Stimulated activated CD4-positive, alpha-beta T cell treated with anti-CD3 and anti-CD28 coated beads, Interleukin-2, amount 100 ng/mL, for 24 hours (primary cell): ENCODE results near the gene MARCHF9.

ENCODE experiments used
- DNase-seq, 2 donors: peaks; one replicate each; pipeline ENCODE4 v3.0.0-alpha.2; 2020

MARCHF9 gene

DNA sequence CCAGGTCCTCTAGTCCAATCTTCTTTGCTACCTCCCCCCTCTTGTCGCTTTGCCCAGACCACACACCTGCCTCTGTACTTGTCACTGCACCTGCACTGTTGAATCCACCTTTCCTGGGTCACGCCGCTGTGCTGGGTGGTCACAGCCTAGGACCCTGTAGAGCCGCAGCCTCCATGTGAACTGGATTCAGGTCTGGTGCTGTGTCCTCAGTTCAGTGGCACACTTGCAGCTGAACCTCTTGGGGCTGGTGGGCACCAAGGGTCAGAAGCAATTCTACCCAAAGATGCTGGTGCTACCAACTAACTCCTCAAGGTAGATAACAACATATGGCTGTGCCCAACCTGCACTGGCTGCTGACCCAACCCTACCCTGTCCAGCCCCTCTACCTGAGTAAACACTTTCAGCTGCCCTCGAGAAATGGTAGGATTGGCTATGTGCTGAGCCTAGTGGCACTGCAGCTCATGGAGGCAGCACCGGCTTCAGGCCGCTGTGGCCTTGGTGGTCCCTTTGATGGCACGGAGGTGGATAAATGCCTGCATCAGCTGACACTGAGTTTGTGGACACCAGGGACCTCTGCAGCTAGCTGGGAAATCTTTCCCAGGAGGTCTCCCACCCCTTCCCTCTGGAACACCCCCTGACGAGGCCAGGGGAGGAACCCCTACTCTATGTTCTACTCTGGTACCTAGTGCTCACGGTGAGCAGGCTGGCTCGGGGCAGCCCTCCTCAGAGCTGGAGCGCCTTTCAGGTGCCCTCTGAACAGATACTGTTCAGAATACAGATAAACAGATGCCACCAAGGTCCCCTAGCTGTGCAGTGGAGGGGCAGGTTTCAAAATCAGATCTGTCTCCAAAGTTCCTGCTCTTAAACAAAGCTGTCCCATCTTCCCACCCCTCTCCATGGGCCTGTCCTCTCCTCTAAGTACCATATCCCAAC, 30.6 kb upstream of the MARCHF9 start:
- no peak for DNase-seq

DNA sequence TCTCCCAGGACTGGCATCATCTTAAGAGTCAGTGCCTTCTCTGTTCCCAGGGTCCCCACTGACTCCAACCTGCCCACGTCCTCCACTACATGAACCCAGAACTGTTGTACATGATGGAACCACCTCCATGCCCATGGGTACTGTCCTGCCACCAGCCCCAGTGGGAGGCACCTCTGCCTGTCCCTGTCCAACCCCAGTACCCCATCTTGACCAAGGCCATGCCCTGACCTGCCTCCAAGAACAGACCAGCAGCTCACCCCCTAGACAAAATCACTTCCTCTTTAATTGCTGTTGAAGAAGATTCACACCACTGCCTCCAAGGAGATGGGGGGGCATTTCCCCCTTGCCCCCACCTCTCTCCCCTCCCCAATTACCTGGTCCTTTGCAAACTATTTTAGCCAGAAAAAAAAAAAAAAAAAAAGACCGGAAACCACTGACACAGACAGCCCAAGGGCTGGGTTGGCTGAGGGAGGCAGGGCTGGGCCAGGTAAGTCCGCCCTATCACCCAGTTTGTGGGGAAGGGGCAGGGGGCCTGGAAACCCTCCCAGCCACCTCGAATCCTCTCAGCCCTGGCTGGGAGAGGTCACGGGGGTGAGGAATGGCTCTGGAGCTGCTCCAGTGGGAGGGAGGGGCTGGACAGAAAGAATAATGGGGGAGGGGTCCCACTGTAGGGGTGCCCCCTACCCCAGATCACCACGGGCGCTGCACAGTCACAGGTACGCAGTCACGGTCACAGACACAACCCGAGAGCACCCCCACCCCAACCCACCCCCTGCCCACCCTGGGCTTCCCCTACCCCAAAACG, 29.8 kb upstream of the MARCHF9 start:
- DNase-seq = no peak

DNA sequence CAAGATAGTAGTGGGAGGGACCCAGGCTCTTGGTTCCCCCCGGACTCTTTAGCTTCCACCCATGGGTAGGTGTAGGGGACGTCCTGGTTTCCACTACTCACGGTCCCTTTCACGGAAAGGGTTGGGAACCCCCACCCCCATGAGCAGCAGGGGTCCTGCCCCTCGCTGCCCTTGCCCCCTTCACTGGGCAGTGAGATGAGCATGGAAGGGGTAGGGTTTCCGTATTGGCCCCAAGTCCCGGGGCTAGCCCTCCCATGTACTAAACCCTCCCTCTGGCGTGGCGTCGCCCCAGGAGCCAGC, 29.1 kb upstream of the MARCHF9 start:
- no peak for DNase-seq

DNA sequence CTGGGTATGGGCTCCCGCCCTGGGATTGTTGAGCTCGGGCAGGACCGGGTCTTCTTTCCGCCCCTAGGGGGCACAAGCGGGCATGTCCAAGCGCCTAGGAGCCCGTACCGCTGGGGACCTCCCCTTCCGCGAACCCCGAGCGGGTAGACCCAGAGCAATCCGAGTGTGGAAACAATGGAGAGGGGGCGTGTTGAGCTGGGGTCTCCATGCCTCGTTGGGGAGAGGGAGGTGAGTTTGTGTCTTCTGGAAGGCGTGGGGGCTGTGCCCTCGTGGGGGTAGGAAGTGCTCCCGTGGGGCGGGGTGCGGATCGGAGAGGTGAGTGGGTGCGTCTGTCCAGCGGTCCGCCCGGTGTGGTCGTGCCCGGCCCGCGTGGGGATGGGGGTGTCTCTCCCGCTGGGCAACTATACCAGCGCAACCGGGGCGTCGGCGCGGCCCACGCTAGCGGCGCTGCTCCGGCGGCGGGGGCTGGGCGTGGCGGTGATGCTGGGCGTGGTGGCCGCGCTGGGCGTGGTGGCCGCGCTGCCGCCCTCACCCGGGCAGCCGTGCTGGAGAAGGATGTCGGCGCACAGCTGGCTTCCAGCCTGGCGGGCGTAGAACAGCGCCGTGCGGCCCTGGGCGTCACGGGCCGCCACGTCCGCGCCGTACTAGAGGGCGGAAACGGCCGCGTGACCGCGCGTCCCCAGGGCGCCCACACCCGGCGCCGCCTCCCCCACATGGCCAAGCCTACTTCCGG, 28.6 kb upstream of the MARCHF9 start:
- DNase-seq = peak in 1 of 2 donors; percentile 36

DNA sequence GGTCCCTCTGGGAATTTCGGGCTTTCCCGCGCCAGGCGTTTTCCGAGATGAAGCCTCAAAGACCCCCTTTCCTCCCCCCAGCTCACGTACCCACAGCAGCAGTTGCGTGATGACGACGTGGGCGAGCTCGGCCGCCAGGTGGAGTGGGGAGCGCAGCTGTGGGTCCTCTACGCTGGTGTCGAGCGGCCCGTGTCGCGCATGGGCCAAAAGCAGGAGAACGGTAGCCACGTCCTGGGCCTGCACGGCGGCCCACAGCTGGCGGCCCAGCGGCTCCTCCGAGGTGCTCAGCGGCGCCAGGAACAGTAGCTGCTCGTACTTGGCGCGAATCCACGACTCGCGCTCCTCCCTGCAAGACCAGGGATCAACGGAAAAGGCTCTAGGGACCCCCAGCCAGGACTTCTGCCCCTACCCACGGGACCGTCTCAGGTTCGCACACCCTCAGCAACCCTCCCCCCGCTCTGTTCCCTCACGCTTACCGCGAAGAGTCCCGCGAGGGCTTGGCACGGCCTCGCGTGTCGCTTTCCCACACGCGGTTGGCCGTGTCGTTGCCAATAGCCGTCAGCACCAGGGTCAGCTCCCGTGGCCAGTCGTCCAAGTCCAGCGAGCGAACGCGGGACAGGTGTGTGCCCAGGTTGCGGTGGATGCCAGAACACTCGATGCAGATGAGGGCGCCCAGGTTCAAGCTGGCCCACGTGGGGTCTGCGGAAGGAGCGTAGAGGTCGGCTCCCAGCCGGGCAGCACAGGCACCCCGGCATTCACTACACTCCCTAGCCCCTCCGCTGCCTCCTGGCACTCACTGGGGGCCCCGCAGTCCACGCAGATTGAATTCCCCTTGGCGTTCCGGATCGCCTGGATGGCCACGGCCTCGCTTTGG, 27.8 kb upstream of the MARCHF9 start:
- DNase-seq = no peak

DNA sequence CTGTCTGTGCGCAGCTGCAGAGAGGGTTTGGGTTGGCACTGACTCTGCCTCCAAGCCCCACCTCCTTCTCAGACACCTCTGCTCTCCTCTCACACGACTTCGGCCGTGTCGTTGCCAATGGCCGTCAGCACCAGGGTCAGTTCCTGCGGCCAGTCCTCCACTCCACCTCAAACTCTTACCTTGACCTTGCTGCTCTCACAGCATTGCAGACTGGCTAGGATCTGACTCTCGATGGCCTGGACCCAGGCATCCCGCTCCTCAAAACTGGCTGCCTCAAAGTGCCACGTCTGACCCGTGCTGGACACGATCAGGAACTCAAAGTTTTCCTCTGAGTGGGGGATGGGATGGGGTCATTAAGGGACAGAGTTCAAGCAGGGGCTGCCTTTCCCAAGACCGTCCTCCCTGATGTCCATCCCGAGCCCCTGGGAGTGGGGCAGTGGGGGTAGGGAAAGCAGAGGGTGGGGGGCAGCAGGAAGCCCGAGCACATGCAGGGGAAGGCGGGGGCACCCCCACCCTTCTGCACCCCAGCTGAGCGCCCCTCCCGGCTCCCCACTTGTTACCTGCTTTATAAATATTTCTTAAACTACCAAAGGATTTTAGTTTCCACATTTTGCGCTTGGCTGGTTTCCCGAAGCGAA, 27.0 kb upstream of the MARCHF9 start:
- no peak for DNase-seq

DNA sequence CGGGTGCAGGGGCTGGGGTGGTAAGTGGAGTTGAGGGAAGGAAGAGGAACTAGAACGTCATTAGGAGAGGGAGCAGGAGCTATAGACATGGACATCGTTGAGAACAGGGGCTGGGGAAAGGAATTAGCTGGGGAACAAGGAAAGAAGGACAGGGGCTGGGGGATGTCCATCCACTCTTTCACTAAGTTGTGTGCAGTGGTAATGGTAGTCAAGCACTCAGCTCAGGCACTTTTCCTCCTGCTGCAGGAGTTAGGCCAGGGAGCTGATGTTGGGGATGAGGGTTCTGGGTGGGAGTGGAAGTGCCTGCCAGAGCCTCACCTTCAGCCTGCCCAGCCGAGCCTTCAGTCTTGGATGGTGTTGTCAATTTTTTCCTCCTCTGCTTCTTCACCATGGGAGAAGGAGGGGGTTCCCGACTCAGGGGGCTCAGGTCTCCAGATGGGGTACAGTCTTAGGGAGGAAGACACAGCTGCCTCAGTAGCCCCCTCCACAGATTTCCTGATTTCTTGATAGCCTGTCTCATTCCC, 25.5 kb upstream of the MARCHF9 start:
- DNase-seq = no peak

DNA sequence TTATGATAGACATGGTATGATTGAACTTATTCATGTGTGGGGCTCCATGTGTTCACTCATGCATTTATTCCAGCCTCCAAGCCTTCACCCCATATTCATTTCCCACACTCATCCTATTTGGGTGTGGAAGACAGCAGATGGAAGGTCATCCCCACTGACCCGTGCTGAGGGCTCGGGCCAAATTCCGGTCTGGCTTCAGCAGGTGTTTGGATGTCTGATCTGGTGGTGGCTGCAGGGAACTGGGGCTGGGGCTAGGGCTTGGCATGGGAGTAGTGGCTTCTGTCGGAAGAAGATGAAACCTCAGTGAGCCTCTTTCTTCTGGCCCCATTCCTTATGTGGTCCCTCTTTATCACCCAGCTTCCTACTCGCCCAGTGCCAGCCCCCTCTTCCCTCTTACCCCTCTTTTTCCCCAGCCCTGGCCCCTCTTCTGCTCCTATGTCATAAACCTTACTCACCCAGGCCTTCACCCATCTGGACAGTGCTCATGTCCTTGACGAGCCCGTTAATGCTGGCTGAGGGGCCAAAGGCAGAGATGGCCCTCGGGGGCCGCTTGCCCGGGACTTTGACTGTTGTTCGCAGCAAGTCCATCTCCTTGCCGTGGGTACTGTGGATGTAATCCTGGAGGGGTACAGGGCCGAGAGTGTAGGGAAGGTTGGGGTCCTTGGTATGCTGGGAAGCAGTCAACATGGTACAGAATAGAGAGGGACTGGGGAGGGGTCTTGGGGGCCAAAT, 24.4 kb upstream of the MARCHF9 start:
- DNase-seq = no peak

DNA sequence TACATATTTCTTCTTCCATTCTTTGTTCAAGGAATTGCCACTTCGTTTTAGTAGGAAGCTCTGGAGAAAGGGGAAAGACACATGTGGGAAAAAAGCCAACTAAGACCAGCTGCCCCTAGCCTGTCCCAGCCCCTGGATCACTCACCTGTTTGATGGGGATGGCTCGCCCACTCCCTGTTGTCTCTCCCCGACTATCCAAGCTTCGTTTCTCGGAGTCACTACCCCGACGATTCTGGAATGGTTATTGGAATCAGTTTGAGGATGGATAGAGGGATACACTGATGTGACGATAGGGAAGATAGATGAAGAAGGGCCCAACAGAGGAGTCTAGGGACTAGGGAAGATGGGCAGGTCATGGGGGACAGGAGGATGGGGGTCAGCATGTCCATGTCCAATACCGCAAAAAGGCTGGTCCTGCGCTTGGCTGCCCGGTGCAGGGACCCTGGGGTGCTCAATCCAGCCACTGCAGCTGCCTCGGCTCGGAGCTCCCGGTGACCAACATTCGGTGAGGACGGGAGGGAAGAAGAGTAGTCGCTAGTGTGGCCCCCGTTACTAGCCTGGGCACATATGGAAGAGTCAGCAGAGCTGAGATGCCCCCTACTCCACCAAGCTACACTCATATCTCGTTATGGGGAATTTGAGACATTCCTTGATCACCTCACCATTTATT, 23.4 kb upstream of the MARCHF9 start:
- DNase-seq = no peak

DNA sequence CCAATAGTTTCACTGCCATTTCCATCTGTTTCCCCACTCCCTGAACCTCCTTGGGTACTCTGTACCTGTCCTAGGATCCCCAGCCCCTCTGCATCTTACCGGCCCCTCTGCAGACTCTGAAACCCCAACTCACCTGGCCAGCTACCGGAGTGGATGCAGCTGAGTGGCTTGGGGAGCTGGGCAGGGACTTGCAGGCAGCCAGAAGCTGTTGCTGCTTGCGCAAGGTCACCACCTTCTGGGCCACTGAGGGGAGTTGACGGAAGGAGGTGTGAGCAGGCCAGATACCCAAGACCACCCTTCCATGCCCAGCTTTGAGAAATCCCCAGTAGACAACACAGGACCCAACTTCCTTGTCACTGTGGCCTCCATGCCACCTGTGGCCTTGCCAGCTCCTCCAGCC, 22.6 kb upstream of the MARCHF9 start:
- DNase-seq = no peak

DNA sequence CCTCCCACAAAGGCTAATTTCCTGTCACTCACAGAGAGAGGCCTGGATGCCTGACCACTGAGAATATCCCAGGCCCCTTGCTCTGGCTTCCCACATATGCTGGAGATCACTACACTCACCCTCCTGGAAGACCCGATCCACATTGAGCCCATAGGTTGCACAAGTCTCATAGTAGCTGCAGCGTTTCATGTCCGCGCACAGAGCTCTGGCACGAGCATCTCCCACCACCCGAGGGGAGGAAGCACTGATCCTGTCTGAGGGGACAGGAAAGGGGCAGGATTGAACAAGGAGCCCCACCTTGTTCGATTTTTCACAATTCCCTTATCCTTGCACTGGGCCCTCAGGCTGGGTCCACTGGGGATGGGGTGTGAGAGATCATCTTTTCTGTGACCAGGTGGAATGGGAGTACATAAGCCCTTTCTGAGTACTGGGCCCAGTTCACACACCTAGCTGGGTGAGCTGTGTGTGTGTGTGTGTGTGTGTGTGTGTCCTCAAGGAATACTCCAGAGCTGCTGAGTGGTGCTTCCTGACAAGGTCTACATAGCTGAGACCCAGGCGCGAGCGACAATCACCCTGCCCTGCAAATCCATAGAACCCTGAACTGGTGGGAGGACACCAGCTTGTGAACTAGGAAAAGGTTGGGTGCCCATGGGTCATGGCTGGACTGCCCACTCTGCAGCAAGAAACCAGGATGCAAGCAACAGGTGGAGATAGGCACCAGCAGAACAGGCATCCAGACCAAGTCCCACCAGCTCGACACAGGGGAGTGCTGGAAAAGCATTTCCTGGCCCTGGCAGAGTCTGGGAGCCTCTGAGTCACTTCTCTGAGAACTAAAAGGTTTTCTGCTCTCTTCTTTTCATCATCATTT, 21.9 kb upstream of the MARCHF9 start:
- DNase-seq = no peak

DNA sequence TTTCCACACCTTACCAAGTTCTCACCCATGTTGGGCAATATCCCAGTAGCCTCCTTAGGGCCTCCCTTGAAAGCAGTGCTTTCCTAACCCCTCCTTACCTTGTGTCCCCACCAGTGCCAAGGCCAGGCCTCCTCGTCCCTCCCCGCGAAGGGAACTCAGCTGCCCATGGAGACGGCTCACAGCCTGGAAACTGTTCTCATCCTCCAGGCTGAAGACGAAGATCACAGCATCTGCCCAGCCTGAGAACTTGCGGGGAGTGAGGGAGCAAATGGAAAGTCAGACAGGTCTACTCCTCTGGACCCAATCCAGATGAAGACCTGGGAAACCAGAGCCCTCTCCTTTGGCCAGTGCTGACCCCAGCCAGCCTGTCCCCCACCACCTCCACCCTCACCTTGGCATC, 21.0 kb upstream of the MARCHF9 start:
- DNase-seq = no peak

DNA sequence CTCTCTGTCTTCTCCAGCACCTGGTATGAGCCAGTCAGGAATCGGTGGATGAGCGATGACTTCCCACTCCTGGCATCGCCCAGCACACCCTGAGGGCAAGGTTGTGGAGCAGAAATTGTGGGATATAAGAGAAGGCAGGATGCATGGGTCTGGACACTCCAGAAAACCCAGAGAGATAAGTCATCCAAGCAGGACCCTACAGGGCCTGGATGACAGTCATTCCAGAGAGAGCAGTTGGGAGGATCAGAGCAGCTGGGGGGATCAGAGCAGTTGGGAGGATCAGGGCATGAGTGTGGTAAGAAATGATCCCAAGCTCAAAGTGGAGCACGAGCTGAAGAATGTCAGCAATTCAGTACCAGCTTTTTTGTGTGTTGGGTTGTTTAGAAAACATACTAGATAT, 20.3 kb upstream of the MARCHF9 start:
- no peak for DNase-seq

DNA sequence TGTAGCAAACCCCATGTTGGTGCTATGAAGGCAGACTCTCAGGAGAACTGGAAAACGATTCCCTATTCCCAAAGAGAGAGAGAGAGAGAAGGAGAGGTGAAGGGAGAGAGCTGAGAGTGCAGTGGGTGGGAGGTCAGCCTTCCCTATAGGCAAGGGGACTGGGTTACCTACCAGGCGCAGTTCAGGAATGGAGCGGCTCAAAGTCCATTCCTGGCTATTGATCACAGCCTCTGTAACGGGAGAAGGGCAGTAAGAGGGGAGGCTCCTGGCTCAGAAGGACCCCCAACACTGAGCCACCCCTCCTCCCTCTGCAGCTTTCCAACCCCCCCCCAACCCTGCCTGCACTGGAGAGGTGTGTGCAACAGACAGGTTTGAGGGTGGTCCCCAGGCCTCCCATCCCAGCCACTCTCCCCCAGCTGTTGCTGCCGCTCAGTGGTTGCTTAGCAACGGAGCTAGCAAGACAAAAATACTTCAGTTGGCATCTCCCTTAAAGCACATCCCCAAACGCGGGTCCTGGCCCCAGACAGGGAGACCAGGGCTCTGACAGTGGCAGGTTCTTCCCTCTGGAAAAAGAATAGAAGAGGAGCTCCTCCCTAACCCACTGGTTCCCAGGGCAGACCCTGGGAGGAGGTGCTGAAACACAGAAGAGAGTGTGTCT, 19.6 kb upstream of the MARCHF9 start:
- DNase-seq = no peak

DNA sequence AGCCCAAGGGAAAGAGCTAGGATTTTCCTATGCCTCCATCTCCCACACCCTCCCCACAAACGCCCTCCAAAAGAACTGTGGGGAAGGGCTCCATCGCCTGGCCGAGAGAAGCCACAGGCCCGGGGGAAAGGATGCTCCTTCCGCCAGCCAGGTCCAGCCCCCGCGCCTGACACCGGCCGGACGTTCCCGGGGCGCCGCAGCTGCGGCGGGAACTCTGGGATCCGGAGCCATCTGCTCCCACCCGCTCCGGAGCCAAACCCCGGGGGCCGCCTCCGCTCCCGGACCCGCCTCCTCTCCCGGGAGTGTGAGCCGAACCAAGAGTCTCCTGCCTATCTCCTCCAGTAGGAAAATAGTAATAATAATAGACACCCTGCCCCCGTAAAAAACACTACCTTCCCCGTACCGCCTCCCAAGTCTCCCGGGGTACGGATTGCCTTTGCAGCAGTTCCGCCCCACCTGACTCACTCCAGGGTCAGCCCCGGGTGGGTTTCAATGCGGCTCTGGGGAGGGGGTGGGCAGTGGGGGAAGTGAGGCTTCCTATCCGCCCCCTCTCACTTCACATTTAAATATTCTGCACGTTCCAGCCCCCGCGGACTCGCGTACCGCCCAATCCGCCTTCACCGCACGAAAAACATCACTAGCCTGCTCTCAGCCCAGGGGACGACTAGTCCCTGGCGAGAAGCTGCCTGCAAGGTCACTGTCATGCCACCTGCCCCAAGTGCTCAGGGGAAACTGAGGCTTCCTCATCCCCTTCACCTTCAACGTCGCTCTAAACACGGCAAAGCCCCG, 18.8 kb upstream of the MARCHF9 start:
- DNase-seq = no peak

DNA sequence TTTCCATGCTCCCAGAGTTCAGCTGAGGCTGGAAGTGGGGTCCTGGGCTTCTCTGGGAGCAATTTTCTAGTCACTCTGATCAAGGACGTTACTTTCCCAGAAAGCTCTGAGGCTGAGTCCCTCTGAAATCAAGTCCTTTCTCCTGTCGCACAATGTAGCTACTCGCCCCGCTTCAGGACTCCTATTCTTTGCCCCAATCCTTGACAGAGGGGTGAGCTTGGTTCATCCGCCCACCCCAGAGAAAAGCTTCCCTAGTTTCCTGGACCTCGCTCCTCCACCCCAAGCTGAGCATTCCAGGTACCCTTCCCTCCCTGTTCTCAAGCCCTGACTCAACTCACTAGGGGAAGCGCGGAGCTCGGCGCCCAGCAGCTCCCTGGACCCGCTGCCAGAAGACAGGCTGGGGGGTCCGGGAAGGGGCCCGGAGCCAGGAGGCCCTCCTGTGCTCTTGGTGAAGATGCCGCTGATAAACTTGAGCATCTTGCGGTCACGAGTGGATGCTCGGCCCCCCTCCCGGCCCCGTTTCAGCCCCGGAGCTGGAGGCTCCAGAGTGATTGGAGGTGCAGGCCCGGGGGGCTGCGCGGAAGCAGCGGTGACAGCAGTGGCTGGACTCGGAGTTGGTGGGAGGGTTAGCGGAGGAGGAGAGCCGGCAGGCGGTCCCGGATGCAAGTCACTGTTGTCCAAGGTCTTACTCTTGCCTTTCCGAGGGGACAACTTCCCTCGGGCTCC, 18.0 kb upstream of the MARCHF9 start:
- no peak for DNase-seq
